HG03025 (cell line): Measurements from ENCODE around the gene SERINC5.

Experiments
- ATAC-seq: cut with Tn5 transposase; IDR thresholded peaks from one replicate; pipeline ENCODE4 v1.9.1; 2021; ENCODE audit warnings: mild to moderate bottlenecking, moderate library complexity; ENCODE audit not compliant: unreplicated experiment, low FRiP score

Gene SERINC5

GRCh38 chr5:80230269-80230992 is 25.4 kb downstream of the SERINC5 start:
- ATAC-seq, result no peak

- ATAC-seq, result no peak
Measured at GRCh38 chr5:80229902-80230255, 26.0 kb downstream of the SERINC5 start.

- ATAC-seq, result no peak
Measured at GRCh38 chr5:80227979-80228596, 27.8 kb downstream of the SERINC5 start.

GRCh38 chr5:80225934-80226326 is 29.9 kb downstream of the SERINC5 start:
- ATAC-seq, result no peak

- ATAC-seq, result no peak
Measured at GRCh38 chr5:80225189-80225933, 30.5 kb downstream of the SERINC5 start.

- ATAC-seq, result no peak
Measured at GRCh38 chr5:80223561-80223960, 32.3 kb downstream of the SERINC5 start.

GRCh38 chr5:80220245-80220897 is 35.5 kb downstream of the SERINC5 start:
- no peak for ATAC-seq

GRCh38 chr5:80219391-80219790 is 36.5 kb downstream of the SERINC5 start:
- no peak for ATAC-seq

GRCh38 chr5:80217667-80218066 is 38.2 kb downstream of the SERINC5 start:
- ATAC-seq, result no peak

- ATAC-seq, result no peak
Measured at GRCh38 chr5:80216753-80217596, 38.9 kb downstream of the SERINC5 start.

GRCh38 chr5:80216096-80216495 is 39.8 kb downstream of the SERINC5 start:
- ATAC-seq, result no peak

- no peak for ATAC-seq
Measured at GRCh38 chr5:80215523-80215922, 40.3 kb downstream of the SERINC5 start.

- no peak for ATAC-seq
Measured at GRCh38 chr5:80213466-80213865, 42.4 kb downstream of the SERINC5 start.

- ATAC-seq, result no peak
Measured at GRCh38 chr5:80212171-80212667, 43.6 kb downstream of the SERINC5 start.

- no peak for ATAC-seq
Measured at GRCh38 chr5:80211327-80211726, 44.5 kb downstream of the SERINC5 start.

GRCh38 chr5:80210014-80210413 is 45.8 kb downstream of the SERINC5 start:
- ATAC-seq, result no peak

GRCh38 chr5:80208381-80208780 is 47.5 kb downstream of the SERINC5 start:
- ATAC-seq, result no peak

GRCh38 chr5:80207832-80208231 is 48.0 kb downstream of the SERINC5 start:
- no peak for ATAC-seq

- no peak for ATAC-seq
Measured at GRCh38 chr5:80206282-80206681, 49.6 kb downstream of the SERINC5 start.

GRCh38 chr5:80205846-80206245 is 50.0 kb downstream of the SERINC5 start:
- ATAC-seq, result no peak
